Transverse colon (tissue), 4 donors: Measurements from ENCODE around the gene PTGER1.

Source experiments
- POLR2A ChIP-seq: fragments of 450-650 bp; IDR thresholded peaks from one replicate; pipeline ENCODE4 v1.6.1; 2016; ENCODE audit warnings: antibody characterized with exemption, mild to moderate bottlenecking, moderate library complexity
- POLR2AphosphoS5 ChIP-seq, 3 donors: sonication (generic); formaldehyde crosslinking; IDR thresholded peaks; one replicate each; pipeline ENCODE4 v1.6.1; 2016; ENCODE audit warnings: antibody characterized with exemption in 3 of 3
- TF ChIP-seq, protein P1 (sequence below), 5 experiments: fragments of 200-600 bp in 3 of 5; fragments of 450-650 bp in 2 of 5; sonication (generic) in 3 of 5; IDR thresholded peaks; 1 replicate in 2 of 5; 2 replicates in 3 of 5; pipeline ENCODE4 v1.5.1; 2016 to 2017; ENCODE audit warnings: antibody characterized with exemption in 5 of 5, inconsistent platforms in 3 of 5, mild to moderate bottlenecking in 2 of 5, moderate library complexity in 1 of 5

DNA sequence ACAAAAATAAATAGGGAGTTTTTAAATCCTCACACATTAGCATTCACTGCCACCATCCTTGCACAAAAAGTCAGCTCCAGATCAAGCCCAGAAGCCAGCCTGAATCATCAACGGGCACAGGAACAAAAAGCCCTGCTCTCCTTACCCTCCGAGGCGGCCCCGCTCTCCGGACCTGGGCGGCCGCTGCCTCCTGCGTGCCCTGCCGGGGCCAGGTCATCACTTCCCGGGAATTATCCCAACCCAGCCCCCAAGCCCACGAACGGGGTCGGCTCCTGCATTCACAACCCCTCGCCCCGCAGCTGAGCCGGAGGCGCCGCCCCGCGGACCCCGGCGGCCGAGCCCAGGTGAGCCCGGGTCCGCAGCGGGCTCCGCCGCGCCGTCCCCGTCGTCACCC, 42.3 kb upstream of the PTGER1 start:
- TF ChIP-seq POLR2A (no peak), POLR2AphosphoS5 (IDR thresholded peaks at IDR 0.05) (no peak)
- TF ChIP-seq, protein P1, sequence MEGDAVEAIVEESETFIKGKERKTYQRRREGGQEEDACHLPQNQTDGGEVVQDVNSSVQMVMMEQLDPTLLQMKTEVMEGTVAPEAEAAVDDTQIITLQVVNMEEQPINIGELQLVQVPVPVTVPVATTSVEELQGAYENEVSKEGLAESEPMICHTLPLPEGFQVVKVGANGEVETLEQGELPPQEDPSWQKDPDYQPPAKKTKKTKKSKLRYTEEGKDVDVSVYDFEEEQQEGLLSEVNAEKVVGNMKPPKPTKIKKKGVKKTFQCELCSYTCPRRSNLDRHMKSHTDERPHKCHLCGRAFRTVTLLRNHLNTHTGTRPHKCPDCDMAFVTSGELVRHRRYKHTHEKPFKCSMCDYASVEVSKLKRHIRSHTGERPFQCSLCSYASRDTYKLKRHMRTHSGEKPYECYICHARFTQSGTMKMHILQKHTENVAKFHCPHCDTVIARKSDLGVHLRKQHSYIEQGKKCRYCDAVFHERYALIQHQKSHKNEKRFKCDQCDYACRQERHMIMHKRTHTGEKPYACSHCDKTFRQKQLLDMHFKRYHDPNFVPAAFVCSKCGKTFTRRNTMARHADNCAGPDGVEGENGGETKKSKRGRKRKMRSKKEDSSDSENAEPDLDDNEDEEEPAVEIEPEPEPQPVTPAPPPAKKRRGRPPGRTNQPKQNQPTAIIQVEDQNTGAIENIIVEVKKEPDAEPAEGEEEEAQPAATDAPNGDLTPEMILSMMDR (IDR thresholded peaks at IDR 0.05), result no peak
